ENCODE results near the gene CCDC80. TPM values are rescaled to one million over a fixed set of nuclear protein-coding genes. Genes with fewer than 3 reads are reported as not detected.

The CCDC80 gene
- total RNA-seq, 4 donors from 2014 or later, result 8.0 to 32.2 (median 17.1) TPM

DNA sequence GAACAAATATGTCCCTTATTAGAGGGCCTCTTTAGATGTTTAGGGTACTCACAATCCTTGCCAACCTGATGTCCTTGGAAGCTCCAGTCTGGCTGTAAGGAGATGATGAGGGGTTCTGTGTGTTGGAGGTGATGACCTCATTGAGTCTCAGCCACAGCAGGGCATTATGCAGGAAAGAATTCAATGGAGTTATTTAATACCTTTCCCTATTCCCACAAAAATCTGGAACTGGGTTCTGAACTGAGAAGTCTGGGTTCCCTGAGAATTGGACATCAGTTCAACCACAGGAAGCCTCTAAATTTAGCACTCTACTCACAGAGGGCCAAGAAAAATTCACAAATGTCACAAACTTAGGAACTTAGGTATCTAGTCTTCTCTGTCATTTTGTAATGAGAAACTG, 42.2 kb downstream of the CCDC80 start:
- peaks cover 16% of the 10 kb centered on the region for H3K36me3 ChIP-seq
- no peaks in the 10 kb centered on the region for H3K9me3 ChIP-seq
- no peaks in the 10 kb centered on the region for H3K27me3 ChIP-seq
- H3K4me3 ChIP-seq, result no peak overlapping the region
- no peak for DNase-seq (ENCODE audit: low spot score in 2 of 2)
- TF ChIP-seq CTCF (IDR thresholded peaks at IDR 0.05) (no peak), POLR2AphosphoS5 (IDR thresholded peaks at IDR 0.05) (no peak), EP300 (IDR thresholded peaks at IDR 0.05) (no peak), POLR2A (IDR thresholded peaks at IDR 0.05) (no peak)
- no peak overlapping the region for H3K27ac ChIP-seq
- H3K4me1 ChIP-seq, result no peaks in the 10 kb centered on the region

DNA sequence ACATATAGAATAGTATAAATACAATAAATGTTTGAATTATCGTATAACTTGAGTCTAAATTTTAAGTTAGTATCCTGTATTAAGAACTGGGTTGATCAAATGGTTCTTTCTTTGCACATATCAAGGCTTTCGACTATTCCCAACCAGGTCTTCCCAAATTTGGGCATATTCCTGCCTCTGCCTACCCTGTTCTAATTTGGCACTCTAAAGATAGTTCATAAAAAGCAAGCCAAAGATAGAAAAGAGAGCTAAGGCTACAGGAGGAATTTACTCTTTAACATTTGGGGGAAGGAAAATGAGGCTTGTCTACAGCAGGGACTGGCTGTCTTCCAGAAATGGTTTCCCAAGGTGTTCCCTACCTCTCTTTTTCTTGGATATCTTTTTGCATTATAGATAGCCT, 43.0 kb downstream of the CCDC80 start:
- WGBS, result 97% methylated on average over 2 of the region's 2 CpGs
- DNase-seq (ENCODE audit: low spot score in 2 of 2), result no peak
- TF ChIP-seq CTCF (IDR thresholded peaks at IDR 0.05), result no peak
- TF ChIP-seq EP300 (IDR thresholded peaks at IDR 0.05), result no peak
- no peak for TF ChIP-seq POLR2AphosphoS5 (IDR thresholded peaks at IDR 0.05)
- TF ChIP-seq POLR2A (IDR thresholded peaks at IDR 0.05), result no peak
- Histone ChIP-seq H3K27me3 (no peaks in the 10 kb centered on the region), H3K27ac (no peak overlapping the region), H3K4me3 (no peak overlapping the region), H3K9me3 (no peaks in the 10 kb centered on the region), H3K4me1 (no peaks in the 10 kb centered on the region), H3K36me3 (peaks cover 23% of the 10 kb centered on the region)

- Histone ChIP-seq H3K4me1 (no peaks in the 10 kb centered on the region), H3K36me3 (peaks cover 29% of the 10 kb centered on the region), H3K4me3 (no peak overlapping the region), H3K27ac (no peak overlapping the region), H3K9me3 (no peaks in the 10 kb centered on the region), H3K27me3 (no peaks in the 10 kb centered on the region)
- DNase-seq (ENCODE audit: low spot score in 2 of 2), result no peak
- 81% methylated on average over 2 of the region's 2 CpGs for WGBS
- TF ChIP-seq EP300 (IDR thresholded peaks at IDR 0.05), result no peak
- no peak for TF ChIP-seq POLR2A (IDR thresholded peaks at IDR 0.05)
- no peak for TF ChIP-seq POLR2AphosphoS5 (IDR thresholded peaks at IDR 0.05)
- TF ChIP-seq CTCF (IDR thresholded peaks at IDR 0.05), result no peak
Measured at GRCh38 chr3:112594856-112595255, 46.1 kb downstream of the CCDC80 start.

GRCh38 chr3:112593258-112593657, 47.7 kb downstream of the CCDC80 start:
- Histone ChIP-seq H3K36me3 (peaks cover 37% of the 10 kb centered on the region), H3K4me1 (no peaks in the 10 kb centered on the region), H3K27me3 (no peaks in the 10 kb centered on the region), H3K27ac (no peak overlapping the region), H3K9me3 (no peaks in the 10 kb centered on the region), H3K4me3 (no peak overlapping the region)
- DNase-seq (ENCODE audit: low spot score in 2 of 2), result no peak
- TF ChIP-seq CTCF (IDR thresholded peaks at IDR 0.05) (no peak), EP300 (IDR thresholded peaks at IDR 0.05) (no peak), POLR2AphosphoS5 (IDR thresholded peaks at IDR 0.05) (no peak), POLR2A (IDR thresholded peaks at IDR 0.05) (no peak)

DNA sequence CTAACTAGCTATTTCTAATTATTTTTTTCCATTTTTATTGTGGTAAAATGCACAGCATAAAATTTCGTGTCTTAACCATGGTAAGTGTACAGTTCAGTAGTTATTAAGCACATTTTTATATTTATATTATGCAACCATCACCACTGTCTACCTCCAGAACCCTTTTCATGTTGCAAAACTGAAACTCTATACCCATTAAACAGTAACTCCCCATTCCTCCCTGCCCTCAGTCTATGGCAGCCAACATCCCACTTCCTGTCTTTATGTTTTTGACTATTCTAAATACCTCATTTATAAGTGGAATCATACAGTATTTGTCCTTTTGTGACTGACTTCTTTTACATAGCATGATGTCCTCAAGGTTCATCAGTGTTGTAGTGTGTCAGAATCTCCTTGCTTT, 53.6 kb downstream of the CCDC80 start:
- Histone ChIP-seq H3K4me3 (no peak overlapping the region), H3K9me3 (no peaks in the 10 kb centered on the region), H3K27me3 (no peaks in the 10 kb centered on the region), H3K27ac (no peak overlapping the region), H3K4me1 (no peaks in the 10 kb centered on the region), H3K36me3 (peaks cover 58% of the 10 kb centered on the region)
- TF ChIP-seq CTCF (IDR thresholded peaks at IDR 0.05), result no peak
- 88% methylated on average over 1 of the region's 1 CpG for WGBS
- DNase-seq (ENCODE audit: low spot score in 2 of 2), result no peak

All from suprapubic skin (tissue), 4 donors.